CD4-positive, alpha-beta T cell treated with Interleukin-10 for 1 hour (primary cell): Measurements from ENCODE around the gene DYNAP.

Experiments used
- DNase-seq: peaks from one replicate; pipeline ENCODE4 v3.0.0-alpha.2; 2020

Gene DYNAP

DNA sequence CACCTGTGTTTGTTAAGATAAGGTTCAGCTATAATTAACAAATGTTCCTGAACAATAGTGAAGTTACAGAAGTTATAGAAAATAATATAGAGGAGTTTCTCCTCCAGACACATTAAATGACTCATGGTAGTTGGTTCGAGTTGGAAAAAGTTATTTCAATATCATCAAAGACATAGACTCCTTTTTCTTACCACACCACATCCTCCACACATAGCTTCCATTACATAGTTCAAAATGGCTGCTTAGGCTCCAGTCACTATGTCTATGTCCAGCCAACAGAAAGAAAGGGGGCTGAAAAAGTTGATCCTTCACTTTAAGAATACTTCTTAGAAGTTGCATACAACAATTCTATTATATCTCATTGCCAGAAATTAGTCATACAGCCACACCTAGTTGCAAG is 50.7 kb downstream of the DYNAP start:
- no peak for DNase-seq

DNA sequence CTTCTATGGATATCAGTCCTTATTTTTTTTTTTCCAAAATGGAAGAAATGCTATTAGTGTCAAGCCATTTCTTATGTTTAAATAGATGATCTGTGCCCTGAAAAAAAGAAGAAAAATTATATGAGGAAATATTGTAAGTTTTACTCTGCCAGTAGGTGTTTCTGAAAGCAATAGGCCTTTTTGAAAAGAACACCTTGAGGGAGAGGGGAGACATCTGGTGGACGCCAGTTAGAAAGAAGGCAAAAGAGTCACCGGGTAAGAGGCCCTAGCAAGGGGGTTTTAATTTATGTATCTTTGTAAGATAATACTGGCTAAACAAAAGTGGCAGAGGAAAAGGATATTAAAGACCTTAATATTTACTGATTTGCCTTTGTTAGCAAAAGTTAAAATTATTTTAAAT is 56.1 kb downstream of the DYNAP start:
- DNase-seq: no peak
